Astrocyte of the hippocampus (primary cell): ENCODE results near the gene AFF3.
"Not testable (repeated sequence)": the region's sequence is repeated elsewhere in the genome, so short reads cannot be mapped to it uniquely, and the experiment has no call there.

Experiments used
- DNase-seq: peaks from one replicate; pipeline ENCODE4 v3.0.0; 2011; ENCODE audit warnings: low read depth, low spot score

The AFF3 gene, protein sequence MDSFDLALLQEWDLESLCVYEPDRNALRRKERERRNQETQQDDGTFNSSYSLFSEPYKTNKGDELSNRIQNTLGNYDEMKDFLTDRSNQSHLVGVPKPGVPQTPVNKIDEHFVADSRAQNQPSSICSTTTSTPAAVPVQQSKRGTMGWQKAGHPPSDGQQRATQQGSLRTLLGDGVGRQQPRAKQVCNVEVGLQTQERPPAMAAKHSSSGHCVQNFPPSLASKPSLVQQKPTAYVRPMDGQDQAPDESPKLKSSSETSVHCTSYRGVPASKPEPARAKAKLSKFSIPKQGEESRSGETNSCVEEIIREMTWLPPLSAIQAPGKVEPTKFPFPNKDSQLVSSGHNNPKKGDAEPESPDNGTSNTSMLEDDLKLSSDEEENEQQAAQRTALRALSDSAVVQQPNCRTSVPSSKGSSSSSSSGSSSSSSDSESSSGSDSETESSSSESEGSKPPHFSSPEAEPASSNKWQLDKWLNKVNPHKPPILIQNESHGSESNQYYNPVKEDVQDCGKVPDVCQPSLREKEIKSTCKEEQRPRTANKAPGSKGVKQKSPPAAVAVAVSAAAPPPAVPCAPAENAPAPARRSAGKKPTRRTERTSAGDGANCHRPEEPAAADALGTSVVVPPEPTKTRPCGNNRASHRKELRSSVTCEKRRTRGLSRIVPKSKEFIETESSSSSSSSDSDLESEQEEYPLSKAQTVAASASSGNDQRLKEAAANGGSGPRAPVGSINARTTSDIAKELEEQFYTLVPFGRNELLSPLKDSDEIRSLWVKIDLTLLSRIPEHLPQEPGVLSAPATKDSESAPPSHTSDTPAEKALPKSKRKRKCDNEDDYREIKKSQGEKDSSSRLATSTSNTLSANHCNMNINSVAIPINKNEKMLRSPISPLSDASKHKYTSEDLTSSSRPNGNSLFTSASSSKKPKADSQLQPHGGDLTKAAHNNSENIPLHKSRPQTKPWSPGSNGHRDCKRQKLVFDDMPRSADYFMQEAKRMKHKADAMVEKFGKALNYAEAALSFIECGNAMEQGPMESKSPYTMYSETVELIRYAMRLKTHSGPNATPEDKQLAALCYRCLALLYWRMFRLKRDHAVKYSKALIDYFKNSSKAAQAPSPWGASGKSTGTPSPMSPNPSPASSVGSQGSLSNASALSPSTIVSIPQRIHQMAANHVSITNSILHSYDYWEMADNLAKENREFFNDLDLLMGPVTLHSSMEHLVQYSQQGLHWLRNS (N-terminal part only)

DNA sequence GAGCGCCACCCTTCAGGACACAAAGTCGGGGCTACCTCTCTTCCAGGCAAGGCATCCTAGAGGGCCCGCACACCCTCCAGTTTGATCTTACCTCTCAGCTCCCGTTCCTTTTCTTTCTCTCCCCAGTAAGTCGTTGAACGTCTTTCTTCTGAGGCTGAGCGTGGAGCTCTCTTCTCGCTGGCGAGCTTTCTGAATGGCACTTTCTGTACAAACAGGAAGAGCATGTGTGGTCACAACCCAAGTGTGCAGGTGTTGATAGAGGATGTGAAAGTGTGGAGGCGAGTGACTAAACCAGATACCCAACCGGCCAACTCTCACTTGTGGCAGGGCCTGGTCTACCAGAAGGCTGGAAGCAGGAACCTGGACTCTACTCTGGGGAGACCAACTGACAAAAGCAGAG is at the start of gene AFF3:
TSS of gene AFF3 (minus strand) at position 198 of the 400 bp plus-strand sequence. CDS start 38,136 bp downstream, outside the sequence.
- no peak for DNase-seq

DNA sequence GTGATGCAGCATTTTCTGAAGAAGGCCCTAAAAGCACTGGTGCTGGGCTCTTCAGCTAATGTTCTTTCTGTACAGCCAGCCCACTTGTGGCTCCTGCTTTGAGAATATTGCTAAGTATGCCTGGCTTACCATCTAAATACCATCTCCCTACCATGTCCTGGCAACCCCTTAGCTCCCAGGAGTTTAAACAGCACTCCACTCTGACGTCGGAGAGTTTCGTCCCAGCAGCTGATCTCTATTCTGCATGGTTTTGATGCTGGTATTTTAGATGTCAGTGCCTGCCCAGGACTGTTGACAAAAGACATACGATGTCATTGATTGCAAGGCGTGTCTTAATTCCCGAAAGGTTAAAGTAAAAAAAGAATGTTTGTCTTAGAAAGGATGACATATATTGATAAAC is 47.0 kb upstream of the AFF3 start:
- DNase-seq: no peak

DNA sequence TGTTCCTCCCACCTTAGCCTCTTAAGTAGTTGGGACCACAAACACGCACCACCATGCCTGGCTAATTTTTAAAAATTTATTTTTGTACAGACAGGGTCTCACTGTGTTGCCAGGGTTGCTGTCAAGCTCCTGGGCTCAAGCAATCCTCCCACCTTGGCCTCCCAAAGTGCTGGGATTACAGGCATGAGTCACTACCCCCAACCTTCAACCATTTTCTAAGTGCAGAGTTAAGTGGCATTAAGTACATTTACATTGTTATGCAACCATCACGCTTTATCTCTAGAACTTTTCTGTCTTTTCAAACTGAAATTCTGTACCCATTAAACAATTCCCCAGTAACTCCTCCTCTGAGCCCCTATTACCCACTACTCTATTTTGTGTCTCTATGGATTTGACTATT is 45.9 kb upstream of the AFF3 start:
- no peak for DNase-seq

DNA sequence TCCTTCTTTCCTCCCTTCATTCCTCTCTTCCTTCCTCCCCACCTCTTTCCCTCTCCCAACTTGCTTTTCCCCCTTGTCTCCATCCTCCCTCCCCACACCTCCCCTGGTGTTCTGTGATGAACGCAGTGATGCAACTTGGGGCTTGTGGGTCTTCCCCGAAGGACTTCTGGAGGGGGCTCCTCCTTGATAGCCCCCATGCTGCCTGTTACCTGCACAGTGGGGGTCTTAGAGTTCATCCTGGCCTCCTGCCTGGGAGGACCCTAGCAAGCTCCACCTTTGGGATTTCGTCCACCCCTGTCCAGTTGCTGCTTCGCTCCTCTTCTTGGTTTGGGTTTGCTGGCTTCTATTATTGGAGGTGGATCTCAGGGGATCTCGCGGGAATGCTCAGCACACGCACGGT is 43.7 kb upstream of the AFF3 start:
- no peak for DNase-seq

DNA sequence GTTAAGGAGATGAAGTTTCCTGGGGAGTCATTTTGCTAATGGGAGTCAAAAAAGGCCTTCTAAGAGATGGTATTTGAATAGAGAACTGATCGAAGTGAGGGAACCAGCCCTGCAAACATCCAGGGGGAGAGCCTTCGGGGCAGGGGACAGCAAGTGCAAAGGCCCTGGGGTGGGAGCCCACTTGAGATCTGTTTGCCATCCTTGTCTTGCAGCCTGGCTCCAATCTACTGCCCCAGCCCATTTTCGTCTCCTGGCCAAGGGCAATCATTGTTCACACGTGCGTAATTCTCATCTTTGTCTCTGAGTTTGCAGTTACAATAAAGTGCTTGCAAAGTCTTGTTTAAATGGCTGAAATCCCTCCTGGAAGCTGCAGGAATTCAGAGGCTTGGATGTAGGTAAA is 43.1 kb upstream of the AFF3 start:
- DNase-seq: no peak

DNA sequence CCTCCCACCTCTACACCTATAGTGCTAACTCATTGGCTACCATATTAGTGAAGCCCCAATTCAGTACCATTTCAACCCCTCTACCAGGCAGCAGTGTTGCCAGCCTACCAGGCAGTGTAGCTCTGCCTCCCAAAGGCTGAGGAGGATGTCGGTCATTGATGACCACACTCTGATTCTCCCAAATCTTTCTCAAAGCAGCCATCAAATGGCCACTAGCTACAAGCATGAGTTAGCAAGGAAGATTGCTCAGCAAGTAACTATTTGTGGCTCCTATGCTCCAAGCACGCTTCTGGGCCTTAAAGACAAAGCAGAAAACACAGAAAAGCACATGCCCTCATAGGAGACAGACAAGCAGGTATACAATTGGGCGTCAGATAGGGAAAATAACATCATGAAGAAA is 42.7 kb upstream of the AFF3 start:
- no peak for DNase-seq

DNA sequence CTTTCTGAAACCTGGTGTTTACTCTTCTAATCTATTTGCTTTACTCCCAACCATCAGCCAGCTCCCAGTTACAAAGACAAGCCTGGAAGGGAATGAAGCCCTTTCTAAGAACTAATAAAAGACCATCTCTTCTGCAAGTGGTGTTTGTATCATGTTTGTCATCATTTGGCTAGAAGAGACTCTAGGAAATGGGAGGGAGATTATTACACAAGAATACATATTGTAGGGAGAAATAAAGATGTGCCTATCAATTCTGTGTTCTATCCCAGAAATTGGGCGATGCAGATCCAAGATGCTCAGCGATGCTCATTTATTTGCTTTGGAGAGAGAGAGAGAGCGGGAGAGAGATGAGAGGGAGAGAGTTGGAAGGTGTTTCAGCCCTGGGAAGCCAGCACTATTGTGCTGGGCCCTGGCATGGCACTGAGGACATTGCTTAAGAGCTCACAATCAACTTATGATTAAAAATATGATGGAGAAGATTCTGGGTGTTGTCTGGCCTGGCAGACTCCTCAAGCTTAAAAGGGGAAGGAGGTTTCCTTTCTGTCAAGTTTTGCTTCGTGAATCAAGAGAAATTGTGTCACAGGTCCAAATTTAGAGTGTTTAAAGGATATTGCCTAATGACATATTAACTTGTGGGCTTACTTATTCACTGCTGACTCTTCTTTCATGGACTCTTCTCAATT is 41.8 kb upstream of the AFF3 start:
- no peak for DNase-seq

DNA sequence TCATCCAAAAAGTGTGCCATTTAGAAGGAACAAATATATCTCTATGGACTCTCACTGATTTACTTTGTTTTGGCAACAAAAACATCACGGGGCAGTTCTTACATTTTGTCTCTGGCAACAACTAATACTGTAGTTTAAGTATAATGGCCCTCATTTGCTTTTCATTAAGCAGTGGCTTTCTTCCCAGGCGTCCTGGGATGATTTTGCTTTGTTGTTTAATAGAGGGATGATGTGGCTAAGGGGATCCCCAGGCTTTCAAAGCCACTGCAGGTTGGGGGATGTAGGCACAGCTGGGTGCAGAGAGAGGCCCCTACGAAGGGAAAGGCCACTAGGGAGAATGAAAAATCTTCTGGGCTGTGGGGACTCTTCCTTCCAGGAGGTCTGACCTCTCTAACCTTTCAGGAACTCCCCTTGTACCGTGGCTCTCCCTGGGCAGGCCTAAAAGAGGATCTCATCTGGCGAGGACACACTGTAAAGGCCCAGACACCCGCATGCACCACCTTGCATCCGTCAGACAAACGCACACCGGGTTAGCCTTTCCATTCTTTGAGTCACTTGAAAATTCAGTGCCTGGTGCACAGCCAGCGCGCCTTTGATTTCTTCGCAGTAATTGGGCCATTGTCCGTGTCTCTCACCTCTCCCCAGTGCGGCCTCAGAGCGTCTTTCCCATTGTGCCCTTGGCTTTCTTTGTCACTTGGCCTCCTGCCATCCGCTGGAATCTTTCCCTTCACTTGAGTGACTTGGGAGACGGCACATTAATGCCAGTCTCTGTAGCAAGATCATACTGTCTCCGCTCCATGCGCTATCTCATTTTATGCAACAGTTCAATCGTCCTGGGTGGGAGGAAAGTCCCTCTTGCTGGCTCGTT is 40.3 kb upstream of the AFF3 start:
- peak; percentile 26 for DNase-seq

DNA sequence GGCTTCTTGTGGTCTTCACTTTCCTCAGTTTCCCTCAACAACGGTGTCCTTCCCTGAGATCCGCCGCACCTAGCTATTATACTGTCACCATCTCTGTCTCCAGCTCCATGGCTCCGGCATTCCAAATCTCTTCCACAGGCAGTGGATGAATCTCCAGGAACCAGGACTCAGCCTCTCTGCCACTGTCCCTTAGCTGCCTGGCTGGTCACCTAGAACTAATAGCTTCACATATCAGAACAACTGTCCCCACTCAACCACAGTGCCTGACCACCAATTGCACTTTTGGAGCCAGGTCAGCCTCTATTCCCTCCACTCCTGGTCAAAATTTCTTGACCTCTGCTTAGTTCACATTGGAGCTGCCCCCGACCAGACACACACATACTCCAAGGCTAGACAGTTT is 38.1 kb upstream of the AFF3 start:
- DNase-seq: no peak

DNA sequence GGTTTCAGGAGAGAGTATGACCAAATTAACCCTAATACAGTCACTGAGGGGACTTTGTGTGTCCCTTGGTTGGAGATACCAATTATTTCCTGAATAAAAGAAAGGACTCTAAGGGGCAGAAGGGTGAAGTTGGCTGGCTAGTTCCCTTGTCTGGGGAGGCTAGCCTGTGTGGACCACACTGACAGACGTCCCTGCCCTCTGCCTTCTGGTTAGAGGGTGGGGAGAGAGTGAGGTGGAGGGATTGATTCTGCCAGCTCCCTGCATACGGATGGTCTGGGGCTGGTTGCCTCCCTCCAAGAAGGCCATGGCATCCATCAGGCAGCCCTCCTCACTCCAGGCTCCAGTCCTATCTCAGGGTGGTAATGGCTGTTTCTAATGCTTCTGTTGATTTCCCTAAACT is 37.4 kb upstream of the AFF3 start:
- DNase-seq: no peak

DNA sequence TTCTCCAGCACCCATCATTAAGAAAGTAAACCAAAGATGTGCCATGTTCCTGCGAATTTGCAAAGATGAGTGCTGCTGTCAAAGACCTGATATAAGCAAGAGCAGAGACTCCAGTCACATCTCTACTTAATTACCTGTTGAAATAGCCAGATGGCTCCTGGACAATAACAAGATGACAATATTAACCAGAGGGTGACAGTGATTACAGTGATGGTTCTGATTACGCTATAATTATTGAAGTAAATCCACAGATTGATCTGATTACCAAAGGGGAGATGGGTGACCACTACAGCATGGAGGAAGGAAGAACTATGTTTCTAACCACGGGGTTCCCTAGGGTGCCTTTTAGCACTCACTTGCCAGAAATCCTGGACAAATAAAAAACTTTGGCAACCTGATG is 36.5 kb upstream of the AFF3 start:
- no peak for DNase-seq

DNA sequence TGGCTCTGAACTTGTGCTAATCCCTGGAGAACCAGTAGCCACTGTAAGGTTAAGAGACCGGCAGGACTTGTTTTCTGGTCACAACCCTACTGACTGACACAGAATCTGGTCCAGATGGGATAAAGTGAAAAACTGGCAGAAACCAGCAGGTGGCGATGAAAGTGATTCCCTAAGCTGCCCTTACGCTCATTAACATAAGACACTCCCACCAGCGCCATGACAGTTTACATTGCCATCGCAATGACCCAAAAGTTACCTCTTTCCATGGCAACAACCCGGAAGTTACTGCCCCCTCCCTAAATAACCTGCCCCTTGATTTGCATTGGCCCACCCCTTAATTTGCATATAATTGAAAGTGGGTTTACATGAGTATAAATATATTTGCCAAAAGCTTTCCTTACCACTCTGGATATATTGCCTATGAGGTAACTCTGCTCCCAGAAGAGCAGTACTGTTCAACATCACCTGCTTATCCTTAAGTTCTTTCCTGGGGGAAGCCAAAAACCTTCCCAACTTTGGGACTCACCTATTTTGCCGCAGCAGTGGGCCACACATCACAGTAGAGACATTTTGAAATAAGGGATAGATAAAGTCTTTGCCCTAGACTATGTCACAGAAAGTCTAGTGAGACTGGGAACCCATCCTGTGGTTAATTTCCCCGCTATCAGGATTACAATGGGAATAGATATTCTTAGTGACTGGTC is 35.8 kb upstream of the AFF3 start:
- DNase-seq: peak; percentile 43

DNA sequence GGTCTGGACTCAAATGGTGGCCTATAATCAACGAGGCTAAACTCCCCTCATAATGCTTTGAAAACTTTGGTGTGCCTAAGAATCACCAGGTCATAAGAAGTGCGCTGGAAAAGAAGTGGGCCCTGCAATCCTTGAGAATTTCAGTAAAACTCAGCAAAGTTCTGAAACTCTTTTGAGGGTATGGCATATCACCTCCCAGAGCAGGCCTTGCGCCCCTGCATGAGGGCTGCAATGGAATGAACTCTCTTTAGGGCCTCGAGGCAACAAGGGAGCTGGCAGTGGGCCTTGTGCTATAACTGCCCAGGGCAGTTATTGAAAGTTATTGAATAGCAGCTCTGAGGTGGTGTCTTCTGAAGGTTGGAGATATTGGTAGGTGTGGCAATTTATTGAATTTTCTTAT is 34.5 kb upstream of the AFF3 start:
- DNase-seq: no peak

DNA sequence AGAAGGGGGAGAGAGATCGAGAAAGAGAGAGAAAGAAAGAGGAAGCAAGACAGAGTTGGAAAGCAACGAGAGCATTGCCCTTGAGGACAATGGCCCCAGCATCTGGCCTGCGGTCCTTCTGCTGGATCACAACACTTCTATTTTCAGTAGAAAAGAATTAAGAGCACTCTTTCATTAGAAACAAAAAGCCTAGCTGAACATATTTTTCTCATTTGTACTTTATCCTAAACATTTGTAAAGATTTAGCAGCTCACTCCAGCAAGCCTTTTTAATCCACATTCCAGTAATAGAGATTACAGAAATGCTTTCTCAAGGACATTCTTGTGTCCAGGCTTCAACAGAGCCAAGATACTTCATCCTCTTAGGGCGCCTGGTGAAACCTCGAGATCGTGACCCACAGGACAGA is 31.6 kb upstream of the AFF3 start:
- peak; percentile 3 for DNase-seq

DNA sequence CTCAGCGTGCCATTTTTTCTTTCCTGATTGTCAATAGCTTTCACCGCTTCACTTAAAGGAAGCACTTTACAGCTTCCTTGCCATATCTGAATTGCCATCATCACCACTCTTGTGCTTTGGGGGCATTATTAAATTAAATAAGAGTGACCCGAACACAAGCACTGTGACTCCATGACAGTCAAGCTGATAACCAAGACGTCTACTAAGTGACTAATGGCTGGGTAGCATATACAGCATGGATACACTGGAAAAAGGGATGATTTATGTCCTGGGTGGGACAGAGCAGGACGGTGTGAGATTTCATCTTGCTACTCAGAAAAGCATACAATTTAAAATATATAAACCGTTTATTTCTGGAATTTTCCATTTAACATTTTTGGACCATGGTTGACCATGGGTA is 24.3 kb upstream of the AFF3 start:
- no peak for DNase-seq

DNA sequence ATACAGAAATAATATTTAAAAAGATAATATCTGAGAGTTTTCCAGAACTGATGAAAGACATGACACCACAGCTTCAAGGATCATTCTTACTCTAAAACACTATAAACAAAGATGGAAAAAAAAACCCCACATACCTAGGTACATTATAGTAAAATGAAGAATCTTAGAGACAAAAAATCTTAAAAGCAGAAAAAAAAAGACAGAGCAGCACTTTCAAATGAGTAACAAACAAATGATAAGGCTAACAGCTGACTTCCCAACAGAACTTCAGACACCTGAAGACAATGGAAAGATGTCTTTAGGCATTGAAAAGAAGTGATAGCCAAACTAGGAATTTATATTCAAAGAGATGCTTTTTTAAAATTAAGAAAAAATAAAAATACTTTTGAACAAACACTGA is 21.2 kb upstream of the AFF3 start:
- DNase-seq: no peak

DNA sequence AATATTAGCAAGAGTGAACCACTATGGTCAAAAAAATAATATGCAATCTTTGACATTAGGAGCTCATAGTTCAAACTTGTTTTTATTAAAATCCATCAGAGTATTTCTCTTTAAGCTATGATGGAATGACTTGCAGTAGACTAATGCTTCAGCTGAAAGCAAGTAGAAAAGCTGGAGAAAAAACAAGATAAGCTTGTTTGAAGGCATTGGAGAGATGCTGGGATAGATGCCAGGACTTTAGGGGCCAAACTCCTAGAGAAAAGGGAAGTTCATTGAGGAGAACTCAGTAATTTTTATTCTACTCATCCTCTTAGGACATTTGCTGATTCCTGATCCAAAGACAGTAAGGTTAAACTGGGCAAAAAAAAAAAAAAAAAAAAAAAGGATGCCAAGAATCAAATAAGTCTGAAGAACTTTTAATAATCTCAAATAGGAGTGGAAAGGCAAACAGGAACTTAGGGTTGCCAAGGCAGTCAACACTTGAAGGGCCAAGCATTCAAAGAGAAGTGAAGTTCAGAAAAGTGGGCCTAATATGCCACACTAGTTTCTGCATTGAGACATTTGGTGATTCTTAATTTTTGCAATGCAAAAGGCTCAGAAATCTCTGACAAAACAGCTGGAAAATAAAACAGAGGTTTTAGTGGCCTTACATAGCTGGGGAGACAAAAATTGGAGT is 19.7 kb upstream of the AFF3 start:
- no peak for DNase-seq

DNA sequence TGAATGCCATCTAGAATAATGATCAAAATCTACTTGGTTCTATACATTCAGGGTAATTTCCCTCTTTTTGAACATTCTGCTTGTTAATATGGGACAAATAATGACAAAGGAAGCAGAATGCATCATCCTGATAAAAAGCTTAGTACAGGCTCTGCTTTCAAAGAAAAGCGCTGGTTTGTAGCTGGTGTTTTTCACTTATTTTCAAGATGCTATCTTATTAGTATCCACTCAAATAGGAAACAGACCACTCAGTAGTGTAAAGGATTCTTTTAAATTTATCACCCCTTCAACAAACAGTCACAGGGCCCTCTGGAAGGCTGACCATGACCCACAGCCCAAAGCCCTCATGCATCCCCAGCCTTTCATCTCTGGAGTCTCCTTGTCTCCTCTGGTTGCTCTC is 18.0 kb upstream of the AFF3 start:
- no peak for DNase-seq

DNA sequence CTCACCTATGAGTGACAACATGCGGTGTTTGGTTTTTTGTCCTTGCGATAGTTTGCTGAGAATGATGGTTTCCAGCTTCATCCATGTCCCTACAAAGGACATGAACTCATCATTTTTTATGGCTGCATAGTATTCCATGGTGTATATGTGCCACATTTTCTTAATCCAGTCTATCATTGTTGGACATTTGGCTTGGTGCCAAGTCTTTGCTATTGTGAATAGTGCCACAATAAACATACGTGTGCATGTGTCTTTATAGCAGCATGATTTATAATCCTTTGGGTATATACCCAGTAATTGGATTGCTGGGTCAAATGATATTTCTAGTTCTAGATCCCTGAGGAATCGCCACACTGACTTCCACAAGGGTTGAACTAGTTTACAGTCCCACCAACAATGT is 9.4 kb upstream of the AFF3 start:
- DNase-seq: not testable (repeated sequence)
